Neural progenitor cell (in vitro differentiated cells): ENCODE measurements around the gene DDHD1. TPM values are rescaled to one million over a fixed set of nuclear protein-coding genes. Genes with fewer than 3 reads are reported as not detected.

Experiments
- DNase-seq: peaks from one replicate; pipeline ENCODE4 v3.0.0-alpha.2; 2016; ENCODE audit warnings: low spot score
- H2AFZ ChIP-seq: fragments of 200-600 bp; sonication (generic); replicated peaks from 2 replicates; pipeline ENCODE4 v1.6.1; 2016; ENCODE audit warnings: antibody characterized with exemption
- H3F3A ChIP-seq: fragments of 200-600 bp; sonication (generic); 2 replicates; pipeline ENCODE4 v1.6.1; 2016; ENCODE audit warnings: antibody characterized with exemption, low read depth
- H3K27ac ChIP-seq: fragments of 200-600 bp; sonication (generic); 2 replicates; pipeline ENCODE4 v1.5.1; 2016; ENCODE audit warnings: mild to moderate bottlenecking
- H3K27me3 ChIP-seq: fragments of 200-600 bp; sonication (generic); 2 replicates; pipeline ENCODE4 v1.6.1; 2016; ENCODE audit warnings: mild to moderate bottlenecking, moderate library complexity
- H3K36me3 ChIP-seq: fragments of 200-600 bp; sonication (generic); 2 replicates; pipeline ENCODE4 v1.5.1; 2016
- H3K4me1 ChIP-seq: fragments of 200-600 bp; sonication (generic); 2 replicates; pipeline ENCODE4 v1.6.1; 2016; ENCODE audit warnings: mixed run types
- H3K4me2 ChIP-seq: fragments of 200-600 bp; sonication (generic); 2 replicates; pipeline ENCODE4 v1.6.1; 2016
- H3K4me3 ChIP-seq: fragments of 200-600 bp; sonication (generic); 2 replicates; pipeline ENCODE4 v1.5.1; 2016
- H3K79me2 ChIP-seq: fragments of 200-600 bp; sonication (generic); 2 replicates; pipeline ENCODE4 v1.6.1; 2016; ENCODE audit warnings: low read depth
- H3K9ac ChIP-seq: fragments of 200-600 bp; sonication (generic); 2 replicates; pipeline ENCODE4 v1.6.1; 2016
- H3K9me3 ChIP-seq: fragments of 200-600 bp; sonication (generic); 2 replicates; pipeline ENCODE4 v1.5.1; 2016; ENCODE audit warnings: low read depth
- H4K20me1 ChIP-seq: fragments of 200-600 bp; sonication (generic); 2 replicates; pipeline ENCODE4 v1.6.1; 2016; ENCODE audit warnings: low read depth
- H3K27ac Mint-ChIP-seq: 3 replicates; pipeline ENCODE4 v1.8.0; 2021; ENCODE audit warnings: mixed read lengths
- H3K27me3 Mint-ChIP-seq: 2 replicates; pipeline ENCODE4 v1.8.0; 2022; ENCODE audit warnings: low read depth, mild to moderate bottlenecking, inconsistent platforms, moderate library complexity, mixed read lengths; ENCODE audit not compliant: insufficient read depth
- H3K36me3 Mint-ChIP-seq: 3 replicates; pipeline ENCODE4 v1.8.0; 2021; ENCODE audit warnings: mixed read lengths
- H3K4me1 Mint-ChIP-seq: 3 replicates; pipeline ENCODE4 v1.8.0; 2021; ENCODE audit warnings: mixed read lengths
- H3K4me3 Mint-ChIP-seq: 3 replicates; pipeline ENCODE4 v1.8.0; 2021; ENCODE audit warnings: mild to moderate bottlenecking, moderate library complexity, mixed read lengths
- H3K9me3 Mint-ChIP-seq: 3 replicates; pipeline ENCODE4 v1.8.0; 2020; ENCODE audit warnings: mixed read lengths
- CTCF ChIP-seq: fragments of 200-600 bp; sonication (generic); IDR thresholded peaks from 2 replicates; pipeline ENCODE4 v1.5.1; 2017; ENCODE audit warnings: antibody characterized with exemption, mild to moderate bottlenecking
- EZH2 ChIP-seq: fragments of 200-600 bp; sonication (generic); IDR thresholded peaks from 2 replicates; pipeline ENCODE4 v1.6.1; 2017; ENCODE audit warnings: antibody characterized with exemption, mild to moderate bottlenecking, moderate library complexity
- EZH2phosphoT487 ChIP-seq: fragments of 200-600 bp; sonication (generic); IDR thresholded peaks from 2 replicates; pipeline ENCODE4 v1.6.1; 2017; ENCODE audit warnings: antibody characterized with exemption
- total RNA-seq: library from RNA; depleted of rRNA; stranded (reverse); fragments of >200 nt; gene quantifications from 2 replicates; pipeline ENCODE4 v1.2.3, GENCODE V29; 2015; ENCODE audit warnings: low replicate concordance

DDHD1 gene
- total RNA-seq, 1 donor from 2014 or later, result 30.2 TPM

GRCh38 chr14:53128303-53129028, 24.7 kb downstream of the DDHD1 start:
- Mint-ChIP-seq H3K36me3 (peaks cover 11% of the 10 kb centered on the region), H3K27ac (no peak overlapping the region), H3K9me3 (peaks cover 4% of the 10 kb centered on the region), H3K4me1 (peaks cover 3% of the 10 kb centered on the region), H3K4me3 (no peak overlapping the region), H3K27me3 (no peaks in the 10 kb centered on the region)
- no peaks in the 10 kb centered on the region for H3K36me3 ChIP-seq
- H4K20me1 ChIP-seq, result no peaks in the 10 kb centered on the region
- H3K27me3 ChIP-seq, result no peaks in the 10 kb centered on the region
- H3K4me2 ChIP-seq, result no peak overlapping the region
- no peak for DNase-seq
- no peak overlapping the region for H3K27ac ChIP-seq
- peaks cover 18% of the 10 kb centered on the region for H3K79me2 ChIP-seq
- H3K4me3 ChIP-seq, result no peak overlapping the region
- TF ChIP-seq EZH2phosphoT487 (no peak), CTCF (no peak), EZH2 (no peak)
- no peaks in the 10 kb centered on the region for H3K4me1 ChIP-seq
- H3K9ac ChIP-seq, result no peak overlapping the region
- no peaks in the 10 kb centered on the region for H3K9me3 ChIP-seq
- H2AFZ ChIP-seq, result no peak overlapping the region
- no peaks in the 10 kb centered on the region for H3F3A ChIP-seq

- no peaks in the 10 kb centered on the region for H4K20me1 ChIP-seq
- DNase-seq, result no peak
- Mint-ChIP-seq H3K9me3 (peaks cover 4% of the 10 kb centered on the region), H3K27me3 (no peaks in the 10 kb centered on the region), H3K27ac (no peak overlapping the region), H3K36me3 (peaks cover 11% of the 10 kb centered on the region), H3K4me3 (no peak overlapping the region), H3K4me1 (peaks cover 3% of the 10 kb centered on the region)
- no peaks in the 10 kb centered on the region for H3K9me3 ChIP-seq
- H3K79me2 ChIP-seq, result peaks cover 19% of the 10 kb centered on the region
- no peaks in the 10 kb centered on the region for H3K4me1 ChIP-seq
- TF ChIP-seq CTCF (no peak), EZH2phosphoT487 (no peak), EZH2 (no peak)
- H3K9ac ChIP-seq, result no peak overlapping the region
- no peaks in the 10 kb centered on the region for H3F3A ChIP-seq
- no peaks in the 10 kb centered on the region for H3K36me3 ChIP-seq
- H2AFZ ChIP-seq, result no peak overlapping the region
- no peak overlapping the region for H3K27ac ChIP-seq
- no peaks in the 10 kb centered on the region for H3K27me3 ChIP-seq
- H3K4me3 ChIP-seq, result no peak overlapping the region
- H3K4me2 ChIP-seq, result no peak overlapping the region
Measured at GRCh38 chr14:53127832-53128231, 25.3 kb downstream of the DDHD1 start.

GRCh38 chr14:53127151-53127550, 26.0 kb downstream of the DDHD1 start:
- Histone ChIP-seq H3K27ac (no peak overlapping the region), H3K4me2 (no peak overlapping the region), H4K20me1 (no peaks in the 10 kb centered on the region), H3K9ac (no peak overlapping the region), H3K4me3 (no peak overlapping the region), H3K4me1 (no peaks in the 10 kb centered on the region), H3K36me3 (no peaks in the 10 kb centered on the region), H3K9me3 (no peaks in the 10 kb centered on the region), H3K79me2 (peaks cover 16% of the 10 kb centered on the region), H3K27me3 (no peaks in the 10 kb centered on the region), H3F3A (no peaks in the 10 kb centered on the region), H2AFZ (no peak overlapping the region)
- no peak for DNase-seq
- Mint-ChIP-seq H3K4me1 (peaks cover 3% of the 10 kb centered on the region), H3K27ac (no peak overlapping the region), H3K9me3 (peaks cover 5% of the 10 kb centered on the region), H3K4me3 (no peak overlapping the region), H3K36me3 (peaks cover 14% of the 10 kb centered on the region), H3K27me3 (no peaks in the 10 kb centered on the region)
- TF ChIP-seq CTCF, result no peak
- TF ChIP-seq EZH2phosphoT487, result no peak
- TF ChIP-seq EZH2, result no peak
